GM12878 (cell line): ENCODE results near the gene ADCY9. TPM values are rescaled to one million over a fixed set of nuclear protein-coding genes. Genes with fewer than 3 reads are reported as not detected.

Source experiments
- ATAC-seq: fragments of 200-7000 bp; cut with Tn5 transposase; 3 replicates; pipeline ENCODE4 v1.9.1; 2020; ENCODE audit warnings: mild to moderate bottlenecking, moderate library complexity
- BruUV-seq: library from RNA; stranded (reverse); fragments of 400-500 nt; replicated peaks from 2 replicates; lab custom pipeline; 2021; lab: Mats Ljungman, UMichigan
- CTCF ChIA-PET: fragments of 300-600 bp; sonication (Branson Sonifier 250); formaldehyde crosslinking; extraction: SDS; loops from one replicate; lab custom pipeline; 2021; ENCODE audit warnings: inconsistent platforms; lab: Yijun Ruan, JAX
- POLR2A ChIA-PET: fragments of 350-600 bp; formaldehyde crosslinking; extraction: SDS; loops from one replicate; lab custom pipeline; 2021; ENCODE audit warnings: inconsistent platforms; lab: Charles Lee
- RAD21 ChIA-PET: fragments of 300-600 bp; sonication (Branson Sonifier 250); formaldehyde crosslinking; loops from one replicate; lab custom pipeline; 2023; ENCODE audit warnings: antibody characterized with exemption; ENCODE audit not compliant: unreplicated experiment; lab: Charles Lee
- SMC1A ChIA-PET: fragments of 300-600 bp; sonication (Branson Sonifier 250); formaldehyde crosslinking; loops from one replicate; lab custom pipeline; 2023; ENCODE audit not compliant: unreplicated experiment, uncharacterized antibody; lab: Charles Lee
- DNase-seq: peaks from one replicate; pipeline ENCODE4 v3.0.0-alpha.2; 2011; ENCODE audit warnings: low read depth, low spot score
- FAIRE-seq: peaks from 3 replicates; lab custom pipeline; 2011; peaks lifted over from hg19 to GRCh38; lab: Jason Lieb, UNC
- H2AFZ ChIP-seq: 2 replicates; pipeline ENCODE4 v1.6.0; 2011; ENCODE audit warnings: low read depth, low read length, control low read depth; ENCODE audit not compliant: control insufficient read depth
- H3K27ac ChIP-seq: 2 replicates; pipeline ENCODE4 v1.5.1; 2011; ENCODE audit warnings: control low read depth; ENCODE audit not compliant: control insufficient read depth, insufficient read depth
- H3K27me3 ChIP-seq, 2 experiments: replicated peaks in 1 of 2; 2 replicates each; pipeline versions ENCODE4 v1.6.0 to v1.6.1; 2011; ENCODE audit warnings: low read length in 1 of 2; ENCODE audit not compliant: control insufficient read depth in 2 of 2, insufficient read depth in 2 of 2
- H3K36me3 ChIP-seq, 2 experiments: 2 replicates each; pipeline ENCODE4 v1.5.1; 2011; ENCODE audit warnings: low read length in 1 of 2; ENCODE audit not compliant: control insufficient read depth in 2 of 2, insufficient read depth in 2 of 2
- H3K4me1 ChIP-seq: 2 replicates; pipeline ENCODE4 v1.6.1; 2011; ENCODE audit warnings: mild to moderate bottlenecking, low read length, moderate library complexity, mixed read lengths; ENCODE audit not compliant: control insufficient read depth, insufficient read depth
- H3K4me2 ChIP-seq: 2 replicates; pipeline ENCODE4 v1.6.0; 2011; ENCODE audit warnings: control low read depth; ENCODE audit not compliant: control insufficient read depth, insufficient read depth
- H3K4me3 ChIP-seq: fragments of 200-600 bp; sonication (generic); 2 replicates; pipeline ENCODE4 v1.5.1; 2016
- H3K79me2 ChIP-seq: 2 replicates; pipeline ENCODE4 v1.6.0; 2011; ENCODE audit warnings: low read length; ENCODE audit not compliant: control insufficient read depth, insufficient read depth
- H3K9ac ChIP-seq: 2 replicates; pipeline ENCODE4 v1.8.0; 2011; ENCODE audit warnings: low read length, control low read depth, mixed read lengths; ENCODE audit not compliant: control insufficient read depth, insufficient read depth
- H3K9me3 ChIP-seq: replicated peaks from 3 replicates; pipeline ENCODE4 v1.5.1; 2011; ENCODE audit warnings: mild to moderate bottlenecking, low read length; ENCODE audit not compliant: control insufficient read depth, insufficient read depth
- H4K20me1 ChIP-seq: 2 replicates; pipeline ENCODE4 v1.6.0; 2011; ENCODE audit not compliant: control insufficient read depth, insufficient read depth
- HDAC6 ChIP-seq: fragments of 200-600 bp; sonication (generic); IDR thresholded peaks from one replicate; pipeline ENCODE4 v1.8.0; 2017; ENCODE audit warnings: antibody characterized with exemption; ENCODE audit not compliant: unreplicated experiment
- JUND ChIP-seq: IDR thresholded peaks from 2 replicates; pipeline ENCODE4 v1.6.1; 2012; ENCODE audit warnings: low read depth, mild to moderate bottlenecking, low read length, improper control_type of control experiment, moderate library complexity
- NFIC ChIP-seq: IDR thresholded peaks from 2 replicates; pipeline ENCODE4 v1.6.1; 2012; ENCODE audit warnings: low read depth, mild to moderate bottlenecking, inconsistent platforms, low read length, moderate library complexity
- NFYA ChIP-seq: IDR thresholded peaks from 2 replicates; pipeline ENCODE4 v1.6.1; 2011; ENCODE audit warnings: low read depth, mild to moderate bottlenecking, low read length, improper control_type of control experiment, borderline replicate concordance
- SIX5 ChIP-seq: IDR thresholded peaks from 2 replicates; pipeline ENCODE4 v1.6.1; 2011; ENCODE audit warnings: mild to moderate bottlenecking, low read depth, low read length, moderate library complexity; ENCODE audit not compliant: severe bottlenecking
- SUZ12 ChIP-seq: fragments of 200-600 bp; sonication (generic); IDR thresholded peaks from one replicate; pipeline ENCODE4 v1.6.1; 2018; ENCODE audit warnings: antibody characterized with exemption, mild to moderate bottlenecking; ENCODE audit not compliant: unreplicated experiment
- WRNIP1 ChIP-seq: IDR thresholded peaks from 2 replicates; pipeline ENCODE4 v1.6.1; 2011; ENCODE audit warnings: low read depth, low read length, improper control_type of control experiment, borderline replicate concordance
- ZNF217 ChIP-seq: fragments of 450-650 bp; IDR thresholded peaks from 2 replicates; pipeline ENCODE4 v1.6.1; 2017; ENCODE audit warnings: antibody characterized with exemption, mild to moderate bottlenecking
- WGBS: methylation state at CpG from one replicate; pipeline ENCODE4 v1.1.6; 2016; ENCODE audit warnings: low lambda C conversion rate; ENCODE audit not compliant: insufficient replicate concordance, insufficient coverage; ENCODE audit errors: missing lambda C conversion rate; 5-methylcytosine and 5-hydroxymethylcytosine counted together
- in situ Hi-C: fragments of 300-500 bp; cut with MboI; formaldehyde crosslinking; loops from 9 replicates; pipeline ENCODE4 v1.14.3; 2018; ENCODE audit warnings: mixed read lengths
- intact Hi-C: fragments of 100-400 bp; cut with micrococcal nuclease; formaldehyde crosslinking; loops from one replicate; pipeline ENCODE4 v1.14.2; 2022; ENCODE audit not compliant: unreplicated experiment
- polyA plus RNA-seq, 11 experiments: library from polyadenylated mRNA; depleted of rRNA in 4 of 11; unstranded in 6 of 11; stranded (reverse) in 5 of 11; fragments of >200 nt; fragmentation: Nextera tagmentation in 4 of 11; fragmentation: Illumina TruSeq in 1 of 11; extraction: Ambion mirVana in 4 of 11; extraction: Trizol in 1 of 11; gene quantifications; 1 replicate in 1 of 11; 2 replicates in 10 of 11; pipeline versions ENCODE4 v1.2.1 to v1.2.3, GENCODE V29; 2011 to 2016; ENCODE audit warnings: inconsistent platforms in 2 of 11, missing spikeins in 2 of 11, low read depth in 1 of 11
- total RNA-seq, 4 experiments: library from RNA; depleted of rRNA in 3 of 4; stranded (reverse); fragments of >200 nt in 3 of 4; fragmentation: Illumina TruSeq in 1 of 4; extraction: Trizol in 1 of 4; gene quantifications; 2 replicates each; pipeline versions ENCODE4 v1.2.1 to v1.2.3, GENCODE V29; 2013 to 2021
- TF ChIP-seq, protein P1 (sequence below): fragments of 150-350 bp; IDR thresholded peaks from 2 replicates; pipeline ENCODE4 v1.6.1; 2016; ENCODE audit warnings: low read depth, low read length

ADCY9 gene
- total and polyA plus RNA-seq, 10 of the 15 experiments (the other 5 are each of a cell fraction or from before 2014, with no cell fraction given) = 0.09 to 0.41 (median 0.15) TPM; not detected in 3

DNA sequence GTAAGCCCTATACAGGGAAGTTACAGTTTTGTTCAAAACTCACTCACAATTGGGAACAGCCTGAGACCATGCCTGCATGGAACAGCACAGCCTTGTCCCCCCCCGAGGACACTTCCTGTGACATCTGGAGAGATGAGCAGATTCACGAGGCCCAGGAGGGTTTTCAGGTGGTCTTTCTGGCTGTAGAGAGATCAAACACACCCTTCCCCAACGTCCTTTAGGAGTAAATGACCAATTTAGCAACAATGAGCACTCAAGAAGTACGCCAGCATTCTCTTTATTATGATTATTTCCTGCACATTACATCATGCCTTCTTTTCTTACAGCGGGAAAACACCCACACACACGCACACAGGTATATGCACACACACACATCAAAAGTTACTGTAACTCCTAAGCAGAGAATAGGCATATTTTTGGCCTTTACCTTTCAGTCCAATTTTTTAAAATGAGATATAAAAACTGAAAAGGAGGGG lies 39.0 kb downstream of the ADCY9 start:
- TF ChIP-seq ZNF217 (no peak), SUZ12 (no peak), NFYA (no peak), NFIC (no peak), WRNIP1 (no peak), HDAC6 (no peak), SIX5 (no peak), JUND (no peak)
- Histone ChIP-seq H3K27ac (no peak overlapping the region), H3K9ac (no peak overlapping the region), H3K9me3 (no peaks in the 10 kb centered on the region), H3K4me2 (no peak overlapping the region), H3K27me3 (no peaks in the 10 kb centered on the region), H2AFZ (no peak overlapping the region), H4K20me1 (no peaks in the 10 kb centered on the region), H3K36me3 (no peaks in the 10 kb centered on the region), H3K4me1 (no peaks in the 10 kb centered on the region), H3K4me3 (no peak overlapping the region), H3K79me2 (no peaks in the 10 kb centered on the region)
- 17% methylated on average over 6 of the region's 6 CpGs for WGBS
- ChIA-PET RAD21 (no interaction called here), CTCF (no interaction called here), SMC1A (no interaction called here), POLR2A (no interaction called here)
- no peak for ATAC-seq
- no peak for DNase-seq
- in situ Hi-C loops (no loop called here), intact Hi-C loops (no loop called here)
- BruUV-seq = no TSS peak
- FAIRE-seq = no peak

DNA sequence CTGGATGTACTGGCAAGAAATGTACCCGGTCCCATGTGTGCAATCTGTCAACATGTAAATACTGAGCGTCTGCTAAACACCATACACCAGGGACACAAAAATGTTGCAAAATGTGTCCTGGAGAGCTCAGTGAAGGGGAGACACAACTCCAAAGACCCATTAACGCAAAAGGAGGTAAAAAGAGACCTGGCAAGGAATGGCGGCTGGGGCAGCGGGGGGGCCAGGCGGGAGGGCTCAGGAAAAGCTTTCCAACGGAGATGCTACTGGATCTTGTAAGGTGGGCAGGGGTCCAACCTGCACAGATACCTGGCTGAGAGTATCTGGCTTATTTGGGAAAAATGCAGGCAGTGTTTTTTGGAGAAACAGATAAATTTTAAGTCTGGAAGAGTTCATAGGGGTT lies 40.7 kb downstream of the ADCY9 start:
- SMC1A ChIA-PET = no interaction called here
- Histone ChIP-seq H3K4me3 (no peak overlapping the region), H4K20me1 (no peaks in the 10 kb centered on the region), H3K79me2 (no peaks in the 10 kb centered on the region), H3K9ac (no peak overlapping the region), H3K27me3 (no peaks in the 10 kb centered on the region)
- BruUV-seq = no TSS peak
- no peak for ATAC-seq
- DNase-seq = no peak
- WGBS = 57% methylated on average over 7 of the region's 7 CpGs
- TF ChIP-seq, protein P1, sequence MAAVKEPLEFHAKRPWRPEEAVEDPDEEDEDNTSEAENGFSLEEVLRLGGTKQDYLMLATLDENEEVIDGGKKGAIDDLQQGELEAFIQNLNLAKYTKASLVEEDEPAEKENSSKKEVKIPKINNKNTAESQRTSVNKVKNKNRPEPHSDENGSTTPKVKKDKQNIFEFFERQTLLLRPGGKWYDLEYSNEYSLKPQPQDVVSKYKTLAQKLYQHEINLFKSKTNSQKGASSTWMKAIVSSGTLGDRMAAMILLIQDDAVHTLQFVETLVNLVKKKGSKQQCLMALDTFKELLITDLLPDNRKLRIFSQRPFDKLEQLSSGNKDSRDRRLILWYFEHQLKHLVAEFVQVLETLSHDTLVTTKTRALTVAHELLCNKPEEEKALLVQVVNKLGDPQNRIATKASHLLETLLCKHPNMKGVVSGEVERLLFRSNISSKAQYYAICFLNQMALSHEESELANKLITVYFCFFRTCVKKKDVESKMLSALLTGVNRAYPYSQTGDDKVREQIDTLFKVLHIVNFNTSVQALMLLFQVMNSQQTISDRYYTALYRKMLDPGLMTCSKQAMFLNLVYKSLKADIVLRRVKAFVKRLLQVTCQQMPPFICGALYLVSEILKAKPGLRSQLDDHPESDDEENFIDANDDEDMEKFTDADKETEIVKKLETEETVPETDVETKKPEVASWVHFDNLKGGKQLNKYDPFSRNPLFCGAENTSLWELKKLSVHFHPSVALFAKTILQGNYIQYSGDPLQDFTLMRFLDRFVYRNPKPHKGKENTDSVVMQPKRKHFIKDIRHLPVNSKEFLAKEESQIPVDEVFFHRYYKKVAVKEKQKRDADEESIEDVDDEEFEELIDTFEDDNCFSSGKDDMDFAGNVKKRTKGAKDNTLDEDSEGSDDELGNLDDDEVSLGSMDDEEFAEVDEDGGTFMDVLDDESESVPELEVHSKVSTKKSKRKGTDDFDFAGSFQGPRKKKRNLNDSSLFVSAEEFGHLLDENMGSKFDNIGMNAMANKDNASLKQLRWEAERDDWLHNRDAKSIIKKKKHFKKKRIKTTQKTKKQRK = no peak
- TF ChIP-seq, all 136 proteins: peak for 0
- in situ Hi-C loops (no loop called here), intact Hi-C loops (no loop called here)
- Histone ChIP-seq H2AFZ (no peak overlapping the region), H3K9me3 (no peaks in the 10 kb centered on the region), H3K4me2 (no peak overlapping the region), H3K4me1 (no peaks in the 10 kb centered on the region), H3K27ac (no peak overlapping the region), H3K36me3 (no peaks in the 10 kb centered on the region)
- RAD21 ChIA-PET = no interaction called here
- POLR2A ChIA-PET = no interaction called here
- FAIRE-seq = no peak
- CTCF ChIA-PET = no interaction called here
